ENCODE results near the gene KCNT2.

GRCh38 chr1:196367838-196368237, 240.4 kb downstream of the KCNT2 start:
- TF ChIP-seq POLR2A (IDR thresholded peaks at IDR 0.05) (no peak), CTCF (IDR thresholded peaks at IDR 0.05) (no peak)

All from esophagus squamous epithelium (tissue), 4 donors.